ENCODE data around the gene CPNE7. TPM values are rescaled to one million over a fixed set of nuclear protein-coding genes. Genes with fewer than 3 reads are reported as not detected.

CPNE7 gene
- total and polyA plus RNA-seq, 2 of the 4 experiments (the other 2 are of a cell fraction): 5.4 to 17.4 TPM

DNA sequence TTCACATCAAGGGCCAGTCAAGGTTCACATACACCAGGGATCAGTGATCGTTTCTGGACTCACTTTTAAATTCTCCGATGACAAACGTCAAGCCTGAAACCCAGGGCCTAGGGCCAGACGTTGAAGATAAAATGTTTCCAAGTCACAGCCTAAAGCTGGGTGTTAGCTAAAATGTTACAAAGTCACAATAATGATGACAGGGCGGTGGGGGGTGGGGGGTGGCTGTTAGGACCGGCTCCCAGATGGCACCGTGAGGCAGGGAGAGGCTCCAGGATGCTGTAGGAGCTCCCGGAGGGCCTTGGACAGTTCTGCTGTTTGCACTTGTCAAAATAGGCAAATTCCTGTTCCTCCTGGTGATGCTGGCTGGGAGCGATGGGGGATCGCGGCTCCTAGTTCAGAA lies 31.4 kb upstream of the CPNE7 start:
- intact Hi-C loops (cut with micrococcal nuclease) (no loop called here), dilution Hi-C loops (cut with HindIII; ENCODE audit: low sequenced_read_pairs, unreplicated experiment) (no loop called here), in situ Hi-C loops (cut with MboI; ENCODE audit: low sequenced_read_pairs) (no loop called here)
- peaks cover 55% of the 10 kb centered on the region for H3K36me3 ChIP-seq (ENCODE audit: control insufficient read depth, insufficient read depth, low read length)
- no peak overlapping the region for H2BK5ac ChIP-seq (ENCODE audit: low read depth, low read length, poor library complexity, severe bottlenecking)
- no TSS peak for BruUV-seq (replicated peaks)
- H4K8ac ChIP-seq (ENCODE audit: low read depth in 2 of 2, low read length in 2 of 2): no peak overlapping the region
- CTCF ChIA-PET: no interaction called here
- no peak overlapping the region for H2BK20ac ChIP-seq (ENCODE audit: low read depth, low read length)
- ATAC-seq (ENCODE audit: low read depth) (no peak), DNase-seq (no peak)
- no peak overlapping the region for H3K4me2 ChIP-seq (ENCODE audit: low read depth, low read length)
- H2AFZ ChIP-seq (replicated peaks; ENCODE audit: low read length, poor library complexity): no peak overlapping the region
- WGBS, 2 experiments (ENCODE audit: extremely low coverage in 2 of 2, insufficient read length in 1 of 2): 100% methylated on average over 4 of the region's 11 CpGs; no CpG with 5 or more reads in 1 of the 2 experiments
- H4K5ac ChIP-seq (ENCODE audit: low read depth, low read length): no peak overlapping the region
- no peak overlapping the region for H4K91ac ChIP-seq (ENCODE audit: insufficient read depth, low read depth, low read length)
- H3K79me1 ChIP-seq (ENCODE audit: low read depth in 1 of 2, low read length in 2 of 2): peaks cover 10 to 44% of the 10 kb centered on the region in 2 experiments; a peak in 3 of 4 replicates
- no peak overlapping the region for H3K56ac ChIP-seq (ENCODE audit: extremely low read depth, insufficient read depth, low read length)
- H3K27ac ChIP-seq (ENCODE audit: insufficient read depth, low read length): no peak overlapping the region
- H2BK120ac ChIP-seq (ENCODE audit: low read depth, low read length): no peak overlapping the region
- no peak overlapping the region for H3K4me3 ChIP-seq (ENCODE audit: insufficient read depth, low read depth, low read length)
- no peaks in the 10 kb centered on the region for H3K27me3 ChIP-seq (ENCODE audit: control insufficient read depth, insufficient read depth, low read length)
- peaks cover 5% of the 10 kb centered on the region; the same call in 1 of the 2 replicates for H4K20me1 ChIP-seq (ENCODE audit: insufficient read depth, low read length)
- H3K23ac ChIP-seq (ENCODE audit: low read depth, low read length): no peak overlapping the region
- no peaks in the 10 kb centered on the region for H3K9me1 ChIP-seq (ENCODE audit: insufficient read depth, low read length)
- H3K18ac ChIP-seq (ENCODE audit: low read depth, low read length): no peak overlapping the region
- H3K14ac ChIP-seq (replicated peaks; ENCODE audit: low read depth, low read length): no peak overlapping the region
- H2AK5ac ChIP-seq (ENCODE audit: low read depth, low read length): no peak overlapping the region
- no peak overlapping the region for H2BK15ac ChIP-seq (ENCODE audit: low read depth, low read length)
- no peak overlapping the region for H3K4ac ChIP-seq (ENCODE audit: low read depth, low read length)
- POLR2A ChIA-PET (ENCODE audit: unreplicated experiment): no interaction called here
- no peak overlapping the region for H2AK9ac ChIP-seq (replicated peaks; ENCODE audit: low read depth, low read length, poor library complexity)
- TF ChIP-seq SMC3 (IDR thresholded peaks at IDR 0.05; ENCODE audit: low read depth, low read length) (no peak), MAFK (IDR thresholded peaks at IDR 0.05; ENCODE audit: low read depth, low read length) (no peak), CEBPB (IDR thresholded peaks at IDR 0.05; ENCODE audit: low read depth, low read length) (no peak), MXI1 (IDR thresholded peaks at IDR 0.05; ENCODE audit: borderline replicate concordance, low read depth, low read length) (no peak), RFX5 (IDR thresholded peaks at IDR 0.05; ENCODE audit: low read depth, low read length) (no peak), RAD21 (IDR thresholded peaks at IDR 0.05; ENCODE audit: low read length) (no peak), POLR2A (IDR thresholded peaks at IDR 0.05; ENCODE audit: low read depth, low read length) (no peak), BHLHE40 (IDR thresholded peaks at IDR 0.05; ENCODE audit: low read depth, low read length) (no peak), RCOR1 (IDR thresholded peaks at IDR 0.05; ENCODE audit: insufficient replicate concordance, low read length) (no peak)
- TF ChIP-seq, protein P1, sequence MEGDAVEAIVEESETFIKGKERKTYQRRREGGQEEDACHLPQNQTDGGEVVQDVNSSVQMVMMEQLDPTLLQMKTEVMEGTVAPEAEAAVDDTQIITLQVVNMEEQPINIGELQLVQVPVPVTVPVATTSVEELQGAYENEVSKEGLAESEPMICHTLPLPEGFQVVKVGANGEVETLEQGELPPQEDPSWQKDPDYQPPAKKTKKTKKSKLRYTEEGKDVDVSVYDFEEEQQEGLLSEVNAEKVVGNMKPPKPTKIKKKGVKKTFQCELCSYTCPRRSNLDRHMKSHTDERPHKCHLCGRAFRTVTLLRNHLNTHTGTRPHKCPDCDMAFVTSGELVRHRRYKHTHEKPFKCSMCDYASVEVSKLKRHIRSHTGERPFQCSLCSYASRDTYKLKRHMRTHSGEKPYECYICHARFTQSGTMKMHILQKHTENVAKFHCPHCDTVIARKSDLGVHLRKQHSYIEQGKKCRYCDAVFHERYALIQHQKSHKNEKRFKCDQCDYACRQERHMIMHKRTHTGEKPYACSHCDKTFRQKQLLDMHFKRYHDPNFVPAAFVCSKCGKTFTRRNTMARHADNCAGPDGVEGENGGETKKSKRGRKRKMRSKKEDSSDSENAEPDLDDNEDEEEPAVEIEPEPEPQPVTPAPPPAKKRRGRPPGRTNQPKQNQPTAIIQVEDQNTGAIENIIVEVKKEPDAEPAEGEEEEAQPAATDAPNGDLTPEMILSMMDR (conservative IDR thresholded peaks at IDR 0.05; ENCODE audit: low read depth, low read length): no peak
- TF ChIP-seq, protein P2, sequence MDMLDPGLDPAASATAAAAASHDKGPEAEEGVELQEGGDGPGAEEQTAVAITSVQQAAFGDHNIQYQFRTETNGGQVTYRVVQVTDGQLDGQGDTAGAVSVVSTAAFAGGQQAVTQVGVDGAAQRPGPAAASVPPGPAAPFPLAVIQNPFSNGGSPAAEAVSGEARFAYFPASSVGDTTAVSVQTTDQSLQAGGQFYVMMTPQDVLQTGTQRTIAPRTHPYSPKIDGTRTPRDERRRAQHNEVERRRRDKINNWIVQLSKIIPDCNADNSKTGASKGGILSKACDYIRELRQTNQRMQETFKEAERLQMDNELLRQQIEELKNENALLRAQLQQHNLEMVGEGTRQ (IDR thresholded peaks at IDR 0.05; ENCODE audit: low read depth, low read length): no peak
- TF ChIP-seq, protein P3, sequence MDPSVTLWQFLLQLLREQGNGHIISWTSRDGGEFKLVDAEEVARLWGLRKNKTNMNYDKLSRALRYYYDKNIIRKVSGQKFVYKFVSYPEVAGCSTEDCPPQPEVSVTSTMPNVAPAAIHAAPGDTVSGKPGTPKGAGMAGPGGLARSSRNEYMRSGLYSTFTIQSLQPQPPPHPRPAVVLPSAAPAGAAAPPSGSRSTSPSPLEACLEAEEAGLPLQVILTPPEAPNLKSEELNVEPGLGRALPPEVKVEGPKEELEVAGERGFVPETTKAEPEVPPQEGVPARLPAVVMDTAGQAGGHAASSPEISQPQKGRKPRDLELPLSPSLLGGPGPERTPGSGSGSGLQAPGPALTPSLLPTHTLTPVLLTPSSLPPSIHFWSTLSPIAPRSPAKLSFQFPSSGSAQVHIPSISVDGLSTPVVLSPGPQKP (IDR thresholded peaks at IDR 0.05; ENCODE audit: borderline replicate concordance, low read depth, low read length): no peak
- H3K9me3 ChIP-seq (ENCODE audit: control insufficient read depth, insufficient read depth, low read length): no peaks in the 10 kb centered on the region
- H3K4me1 ChIP-seq (ENCODE audit: control insufficient read depth, insufficient read depth, low read length): no peaks in the 10 kb centered on the region
- H3K9ac ChIP-seq (ENCODE audit: low read depth, low read length): no peak overlapping the region
